Testis (tissue), 2 donors: ENCODE measurements around the gene RARRES2.

Source experiments
- CTCF ChIP-seq, 3 experiments: fragments of 450-650 bp in 2 of 3; fragments of 200-600 bp in 1 of 3; sonication (generic) in 1 of 3; IDR thresholded peaks; one replicate each; pipeline ENCODE4 v1.5.1; 2016 to 2019; ENCODE audit warnings: antibody characterized with exemption in 3 of 3, mild to moderate bottlenecking in 2 of 3, moderate library complexity in 1 of 3
- POLR2A ChIP-seq: fragments of 450-650 bp; IDR thresholded peaks from one replicate; pipeline ENCODE4 v1.6.1; 2017; ENCODE audit warnings: antibody characterized with exemption, mild to moderate bottlenecking, moderate library complexity

DNA sequence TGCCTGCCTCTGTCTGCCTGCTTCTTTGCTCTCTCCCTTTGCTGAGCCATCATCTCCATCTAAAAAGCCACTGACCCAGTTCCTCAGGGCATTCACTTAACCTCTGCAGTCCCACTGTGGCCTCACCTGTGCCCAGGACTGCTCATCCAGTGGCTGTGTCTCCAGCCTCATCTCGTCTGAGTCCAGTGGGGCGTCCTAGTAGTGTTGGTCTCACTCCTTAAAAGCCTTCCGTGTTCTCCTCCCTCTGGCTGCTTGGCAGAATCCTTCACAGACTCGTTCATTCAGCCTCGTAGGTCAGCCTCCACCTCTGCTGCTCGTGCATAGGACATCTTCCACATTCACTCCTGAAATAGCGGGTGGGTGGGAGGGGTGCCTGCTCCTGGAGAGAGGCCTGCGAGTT lies 7.3 kb downstream of the RARRES2 start:
- no peak for TF ChIP-seq CTCF (IDR thresholded peaks at IDR 0.05)
- no peak for TF ChIP-seq POLR2A
